ENCODE data around the gene CALD1.

The CALD1 gene

GRCh38 chr7:134771889-134772288 is 7.5 kb upstream of the CALD1 start:
- WGBS (ENCODE audit: insufficient coverage), result 100% methylated on average over 1 of the region's 2 CpGs

GRCh38 chr7:134772401-134772800 is 7.0 kb upstream of the CALD1 start:
- no peak for DNase-seq

More at GRCh38 chr7:134771889-134772288, 7.5 kb upstream of the CALD1 start:
- Histone ChIP-seq H3K27me3 (replicated peaks in 2 of 5; ENCODE audit: control insufficient read depth in 4 of 5, insufficient read depth in 5 of 5, low read length in 4 of 5) (peaks cover 0 to 2% (median 0%) of the 10 kb centered on the region in 5 experiments), H3K9me3 (ENCODE audit: control extremely low read depth in 1 of 5, control insufficient read depth in 4 of 5, insufficient read depth in 2 of 5, low read depth in 1 of 5, low read length in 4 of 5) (no peaks in the 10 kb centered on the region), H3K4me3 (ENCODE audit: control insufficient read depth in 1 of 7, extremely low read depth in 1 of 7, insufficient read depth in 4 of 7, low read depth in 2 of 7, low read length in 6 of 7) (no peak overlapping the region), H3K27ac (ENCODE audit: insufficient read depth in 1 of 2, low read depth in 1 of 2, low read length in 2 of 2, poor library complexity in 1 of 2, severe bottlenecking in 2 of 2) (no peak overlapping the region), H3K4me1 (ENCODE audit: control extremely low read depth in 1 of 4, control insufficient read depth in 4 of 4, insufficient read depth in 4 of 4, low read length in 3 of 4) (peaks cover 0 to 7% (median 0%) of the 10 kb centered on the region in 4 experiments), H3K36me3 (ENCODE audit: control insufficient read depth in 4 of 4, insufficient read depth in 4 of 4, low read length in 3 of 4) (no peaks in the 10 kb centered on the region)
- no peak for DNase-seq
- ChIA-PET POLR2A (no interaction called here), CTCF (interaction anchor here (0.7 kb wide), 1 partner anchor 1099 kb away, joined by 3 read pairs; no protein-coding TSS in a partner anchor)

GRCh38 chr7:134773164-134773563 is 6.3 kb upstream of the CALD1 start:
- H3K9me3 ChIP-seq (ENCODE audit: control extremely low read depth in 1 of 5, control insufficient read depth in 4 of 5, insufficient read depth in 2 of 5, low read depth in 1 of 5, low read length in 4 of 5), result no peaks in the 10 kb centered on the region
- no peaks in the 10 kb centered on the region for H3K36me3 ChIP-seq (ENCODE audit: control insufficient read depth in 4 of 4, insufficient read depth in 4 of 4, low read length in 3 of 4)
- peaks cover 0 to 7% (median 0%) of the 10 kb centered on the region in 4 experiments for H3K4me1 ChIP-seq (ENCODE audit: control extremely low read depth in 1 of 4, control insufficient read depth in 4 of 4, insufficient read depth in 4 of 4, low read length in 3 of 4)
- no peak overlapping the region for H3K27ac ChIP-seq (ENCODE audit: insufficient read depth in 1 of 2, low read depth in 1 of 2, low read length in 2 of 2, poor library complexity in 1 of 2, severe bottlenecking in 2 of 2)
- ChIA-PET POLR2A (no interaction called here), CTCF (no interaction called here)
- no peak for DNase-seq
- no peak overlapping the region for H3K4me3 ChIP-seq (ENCODE audit: control insufficient read depth in 1 of 7, extremely low read depth in 1 of 7, insufficient read depth in 4 of 7, low read depth in 2 of 7, low read length in 6 of 7)
- no peaks in the 10 kb centered on the region for H3K27me3 ChIP-seq (replicated peaks in 2 of 5; ENCODE audit: control insufficient read depth in 4 of 5, insufficient read depth in 5 of 5, low read length in 4 of 5)
- 90% methylated on average over 2 of the region's 4 CpGs for WGBS (ENCODE audit: insufficient coverage)

More at GRCh38 chr7:134772401-134772800, 7.0 kb upstream of the CALD1 start:
- POLR2A ChIA-PET, result no interaction called here
- Histone ChIP-seq H3K27ac (ENCODE audit: insufficient read depth in 1 of 2, low read depth in 1 of 2, low read length in 2 of 2, poor library complexity in 1 of 2, severe bottlenecking in 2 of 2) (no peak overlapping the region), H3K27me3 (replicated peaks in 2 of 5; ENCODE audit: control insufficient read depth in 4 of 5, insufficient read depth in 5 of 5, low read length in 4 of 5) (peaks cover 0 to 2% (median 0%) of the 10 kb centered on the region in 5 experiments), H3K9me3 (ENCODE audit: control extremely low read depth in 1 of 5, control insufficient read depth in 4 of 5, insufficient read depth in 2 of 5, low read depth in 1 of 5, low read length in 4 of 5) (no peaks in the 10 kb centered on the region), H3K4me3 (ENCODE audit: control insufficient read depth in 1 of 7, extremely low read depth in 1 of 7, insufficient read depth in 4 of 7, low read depth in 2 of 7, low read length in 6 of 7) (no peak overlapping the region), H3K36me3 (ENCODE audit: control insufficient read depth in 4 of 4, insufficient read depth in 4 of 4, low read length in 3 of 4) (no peaks in the 10 kb centered on the region), H3K4me1 (ENCODE audit: control extremely low read depth in 1 of 4, control insufficient read depth in 4 of 4, insufficient read depth in 4 of 4, low read length in 3 of 4) (peaks cover 0 to 7% (median 0%) of the 10 kb centered on the region in 4 experiments)
- CTCF ChIA-PET, result interaction anchor here (0.7 kb wide), 1 partner anchor 1099 kb away, joined by 3 read pairs; no protein-coding TSS in a partner anchor
- WGBS (ENCODE audit: insufficient coverage), result no CpG with 5 or more reads among the region's 3 CpGs

- ChIA-PET CTCF (no interaction called here), POLR2A (no interaction called here)
- 96% methylated on average over 3 of the region's 3 CpGs for WGBS (ENCODE audit: insufficient coverage)
- Histone ChIP-seq H3K36me3 (ENCODE audit: control insufficient read depth in 4 of 4, insufficient read depth in 4 of 4, low read length in 3 of 4) (no peaks in the 10 kb centered on the region), H3K27ac (ENCODE audit: insufficient read depth in 1 of 2, low read depth in 1 of 2, low read length in 2 of 2, poor library complexity in 1 of 2, severe bottlenecking in 2 of 2) (no peak overlapping the region), H3K4me1 (ENCODE audit: control extremely low read depth in 1 of 4, control insufficient read depth in 4 of 4, insufficient read depth in 4 of 4, low read length in 3 of 4) (peaks cover 0 to 7% (median 0%) of the 10 kb centered on the region in 4 experiments), H3K9me3 (ENCODE audit: control extremely low read depth in 1 of 5, control insufficient read depth in 4 of 5, insufficient read depth in 2 of 5, low read depth in 1 of 5, low read length in 4 of 5) (no peaks in the 10 kb centered on the region), H3K4me3 (ENCODE audit: control insufficient read depth in 1 of 7, extremely low read depth in 1 of 7, insufficient read depth in 4 of 7, low read depth in 2 of 7, low read length in 6 of 7) (no peak overlapping the region), H3K27me3 (replicated peaks in 2 of 5; ENCODE audit: control insufficient read depth in 4 of 5, insufficient read depth in 5 of 5, low read length in 4 of 5) (peaks cover 0 to under 1% (median 0%) of the 10 kb centered on the region in 5 experiments)
- DNase-seq, result no peak
Observed at GRCh38 chr7:134774119-134774518, 5.3 kb upstream of the CALD1 start.

GRCh38 chr7:134777470-134777869 is 2.0 kb upstream of the CALD1 start:
- Histone ChIP-seq H3K9me3 (ENCODE audit: control extremely low read depth in 1 of 5, control insufficient read depth in 4 of 5, insufficient read depth in 2 of 5, low read depth in 1 of 5, low read length in 4 of 5) (no peaks in the 10 kb centered on the region), H3K27me3 (replicated peaks in 2 of 5; ENCODE audit: control insufficient read depth in 4 of 5, insufficient read depth in 5 of 5, low read length in 4 of 5) (peaks cover 0 to 6% (median 0%) of the 10 kb centered on the region in 5 experiments), H3K27ac (ENCODE audit: insufficient read depth in 1 of 2, low read depth in 1 of 2, low read length in 2 of 2, poor library complexity in 1 of 2, severe bottlenecking in 2 of 2) (no peak overlapping the region), H3K36me3 (ENCODE audit: control insufficient read depth in 4 of 4, insufficient read depth in 4 of 4, low read length in 3 of 4) (no peaks in the 10 kb centered on the region), H3K4me1 (ENCODE audit: control extremely low read depth in 1 of 4, control insufficient read depth in 4 of 4, insufficient read depth in 4 of 4, low read length in 3 of 4) (peaks cover 0 to 2% (median 0%) of the 10 kb centered on the region in 4 experiments), H3K4me3 (ENCODE audit: control insufficient read depth in 1 of 7, extremely low read depth in 1 of 7, insufficient read depth in 4 of 7, low read depth in 2 of 7, low read length in 6 of 7) (no peak overlapping the region)
- 90% methylated on average over 2 of the region's 3 CpGs for WGBS (ENCODE audit: insufficient coverage)
- CTCF ChIA-PET, result no interaction called here
- POLR2A ChIA-PET, result no interaction called here
- no peak for DNase-seq

GRCh38 chr7:134777908-134778580 is 1.4 kb upstream of the CALD1 start:
- H3K27me3 ChIP-seq (replicated peaks in 2 of 5; ENCODE audit: control insufficient read depth in 4 of 5, insufficient read depth in 5 of 5, low read length in 4 of 5), result peaks cover 0 to 6% (median 0%) of the 10 kb centered on the region in 5 experiments
- H3K36me3 ChIP-seq (ENCODE audit: control insufficient read depth in 4 of 4, insufficient read depth in 4 of 4, low read length in 3 of 4), result no peaks in the 10 kb centered on the region
- H3K4me3 ChIP-seq (ENCODE audit: control insufficient read depth in 1 of 7, extremely low read depth in 1 of 7, insufficient read depth in 4 of 7, low read depth in 2 of 7, low read length in 6 of 7), result no peak overlapping the region
- CTCF ChIA-PET, result no interaction called here
- H3K9me3 ChIP-seq (ENCODE audit: control extremely low read depth in 1 of 5, control insufficient read depth in 4 of 5, insufficient read depth in 2 of 5, low read depth in 1 of 5, low read length in 4 of 5), result no peaks in the 10 kb centered on the region
- no peak overlapping the region for H3K27ac ChIP-seq (ENCODE audit: insufficient read depth in 1 of 2, low read depth in 1 of 2, low read length in 2 of 2, poor library complexity in 1 of 2, severe bottlenecking in 2 of 2)
- peaks cover 0 to 2% (median 0%) of the 10 kb centered on the region in 4 experiments for H3K4me1 ChIP-seq (ENCODE audit: control extremely low read depth in 1 of 4, control insufficient read depth in 4 of 4, insufficient read depth in 4 of 4, low read length in 3 of 4)
- no CpG with 5 or more reads among the region's 2 CpGs for WGBS (ENCODE audit: insufficient coverage)
- DNase-seq, result no peak
- POLR2A ChIA-PET, result no interaction called here

- WGBS (ENCODE audit: insufficient coverage), result 84% methylated on average over 4 of the region's 4 CpGs
- Histone ChIP-seq H3K4me1 (ENCODE audit: control extremely low read depth in 1 of 4, control insufficient read depth in 4 of 4, insufficient read depth in 4 of 4, low read length in 3 of 4) (peaks cover 0 to 2% (median 0%) of the 10 kb centered on the region in 4 experiments), H3K27ac (ENCODE audit: insufficient read depth in 1 of 2, low read depth in 1 of 2, low read length in 2 of 2, poor library complexity in 1 of 2, severe bottlenecking in 2 of 2) (no peak overlapping the region), H3K9me3 (ENCODE audit: control extremely low read depth in 1 of 5, control insufficient read depth in 4 of 5, insufficient read depth in 2 of 5, low read depth in 1 of 5, low read length in 4 of 5) (no peaks in the 10 kb centered on the region), H3K4me3 (ENCODE audit: control insufficient read depth in 1 of 7, extremely low read depth in 1 of 7, insufficient read depth in 4 of 7, low read depth in 2 of 7, low read length in 6 of 7) (no peak overlapping the region), H3K36me3 (ENCODE audit: control insufficient read depth in 4 of 4, insufficient read depth in 4 of 4, low read length in 3 of 4) (no peaks in the 10 kb centered on the region), H3K27me3 (replicated peaks in 2 of 5; ENCODE audit: control insufficient read depth in 4 of 5, insufficient read depth in 5 of 5, low read length in 4 of 5) (peaks cover 0 to 6% (median 0%) of the 10 kb centered on the region in 5 experiments)
- DNase-seq, result no peak
- ChIA-PET CTCF (no interaction called here), POLR2A (no interaction called here)
Observed at GRCh38 chr7:134779741-134780065, 269 bp downstream of the CALD1 start.
